Transverse colon (tissue), 4 donors: ENCODE data around the gene IPPK. TPM values are rescaled to one million over a fixed set of nuclear protein-coding genes. Genes with fewer than 3 reads are reported as not detected.

Experiments used
- DNase-seq: peaks from one replicate; pipeline ENCODE4 v3.0.0-alpha.2; 2019
- H3K27ac ChIP-seq, 4 donors: fragments of 200-600 bp; sonication (generic); 2 replicates each; pipeline ENCODE4 v1.5.1; 2016 to 2018; ENCODE audit warnings: inconsistent platforms in 4 of 4
- H3K27me3 ChIP-seq: fragments of 200-600 bp; sonication (generic); 2 replicates; pipeline ENCODE4 v1.5.1; 2017; ENCODE audit warnings: inconsistent platforms
- H3K36me3 ChIP-seq, 4 donors: fragments of 200-600 bp; sonication (generic); 2 replicates each; pipeline ENCODE4 v1.5.1; 2017 to 2019; ENCODE audit warnings: inconsistent platforms in 4 of 4
- H3K4me1 ChIP-seq, 4 donors: fragments of 200-600 bp; sonication (generic); 2 replicates each; pipeline ENCODE4 v1.5.1; 2017 to 2020; ENCODE audit warnings: inconsistent platforms in 4 of 4
- H3K4me3 ChIP-seq, 4 donors: fragments of 200-600 bp; sonication (generic); 1 replicate in 1 of 4; 2 replicates in 3 of 4; pipeline versions ENCODE4 v1.5.1 to v1.6.1; 2017 to 2019; ENCODE audit warnings: inconsistent platforms in 4 of 4
- H3K9me3 ChIP-seq, 2 donors: fragments of 200-600 bp; sonication (generic); 2 replicates each; pipeline ENCODE4 v1.5.1; 2017 to 2019; ENCODE audit warnings: inconsistent platforms in 2 of 2
- EP300 ChIP-seq: sonication (generic); formaldehyde crosslinking; IDR thresholded peaks from one replicate; pipeline ENCODE4 v1.6.1; 2017; ENCODE audit warnings: antibody characterized with exemption, low read depth
- POLR2A ChIP-seq: fragments of 450-650 bp; IDR thresholded peaks from one replicate; pipeline ENCODE4 v1.6.1; 2016; ENCODE audit warnings: antibody characterized with exemption, mild to moderate bottlenecking, moderate library complexity
- POLR2AphosphoS5 ChIP-seq, 3 donors: sonication (generic); formaldehyde crosslinking; IDR thresholded peaks; one replicate each; pipeline ENCODE4 v1.6.1; 2016; ENCODE audit warnings: antibody characterized with exemption in 3 of 3
- WGBS, 2 donors: methylation state at CpG; one replicate each; pipeline ENCODE4 v1.1.5; 2018; ENCODE audit warnings: low coverage in 1 of 2; 5-methylcytosine and 5-hydroxymethylcytosine counted together
- in situ Hi-C, 4 donors: fragments of 200-750 bp; cut with MboI; loops; one replicate each; pipeline versions ENCODE4 v1.15.0 to v1.15.1; 2017; ENCODE audit warnings: low sequenced_read_pairs in 3 of 4, low pct_ligation_motif_present in 1 of 4, low pct_unique_long_range_greater_than_20kb in 1 of 4
- intact Hi-C: fragments of 100-400 bp; cut with DNase I; formaldehyde crosslinking; loops from one replicate; pipeline ENCODE4 v1.15.1; 2023; ENCODE audit warnings: low total_unique reads
- total RNA-seq, 4 donors: library from RNA; depleted of rRNA; stranded (reverse); fragments of >200 nt; gene quantifications; one replicate each; pipeline ENCODE4 v1.1.0, GENCODE V29; 2016
- TF ChIP-seq, protein P1 (sequence below), 5 experiments: fragments of 200-600 bp in 3 of 5; fragments of 450-650 bp in 2 of 5; sonication (generic) in 3 of 5; IDR thresholded peaks; 1 replicate in 2 of 5; 2 replicates in 3 of 5; pipeline ENCODE4 v1.5.1; 2016 to 2017; ENCODE audit warnings: antibody characterized with exemption in 5 of 5, inconsistent platforms in 3 of 5, mild to moderate bottlenecking in 2 of 5, moderate library complexity in 1 of 5

Gene IPPK
- total RNA-seq, 4 donors from 2014 or later, result 6.2 to 12.2 (median 10.1) TPM

DNA sequence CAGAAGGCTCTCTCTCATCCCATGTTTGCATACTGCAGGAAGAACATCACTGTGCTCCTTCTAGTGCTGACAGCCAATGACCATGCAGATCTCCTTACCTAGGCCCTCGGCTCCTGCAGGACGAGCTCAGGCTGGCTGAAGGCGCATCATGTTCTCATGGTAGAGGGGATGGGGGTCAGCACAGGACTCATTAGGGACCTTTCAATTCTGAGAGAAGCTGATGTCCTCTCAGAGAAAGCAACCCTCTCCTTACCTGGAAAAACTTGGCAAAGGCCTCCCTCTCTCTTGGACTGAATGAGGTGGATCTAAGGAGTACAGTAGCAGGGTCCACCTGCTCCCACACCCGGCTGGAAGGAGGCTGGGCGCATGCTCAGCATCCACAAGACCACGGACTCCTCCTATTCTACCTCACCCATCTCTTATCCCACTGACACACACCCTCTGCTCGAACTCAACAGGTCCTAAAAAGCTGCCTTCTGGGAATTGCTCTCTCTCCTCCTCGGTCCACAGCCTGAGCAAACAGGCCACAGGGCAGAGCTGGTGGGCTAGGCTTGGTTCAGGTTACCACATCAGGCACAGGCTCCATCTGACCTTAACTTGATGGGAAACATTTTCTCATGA, 2.9 kb downstream of the IPPK start:
- Histone ChIP-seq H3K4me1 (peaks cover 4 to 24% (median 15%) of the 10 kb centered on the region in 4 donors), H3K4me3 (no peak overlapping the region), H3K36me3 (no peaks in the 10 kb centered on the region), H3K27ac (no peak overlapping the region), H3K9me3 (no peaks in the 10 kb centered on the region), H3K27me3 (no peaks in the 10 kb centered on the region)
- in situ Hi-C loops, result no loop called here
- WGBS, 2 donors, result 84 to 87% methylated on average over 4 to 8 of the region's 8 CpGs
- intact Hi-C loops, result no loop called here
- no peak for TF ChIP-seq POLR2A
- TF ChIP-seq, protein P1, sequence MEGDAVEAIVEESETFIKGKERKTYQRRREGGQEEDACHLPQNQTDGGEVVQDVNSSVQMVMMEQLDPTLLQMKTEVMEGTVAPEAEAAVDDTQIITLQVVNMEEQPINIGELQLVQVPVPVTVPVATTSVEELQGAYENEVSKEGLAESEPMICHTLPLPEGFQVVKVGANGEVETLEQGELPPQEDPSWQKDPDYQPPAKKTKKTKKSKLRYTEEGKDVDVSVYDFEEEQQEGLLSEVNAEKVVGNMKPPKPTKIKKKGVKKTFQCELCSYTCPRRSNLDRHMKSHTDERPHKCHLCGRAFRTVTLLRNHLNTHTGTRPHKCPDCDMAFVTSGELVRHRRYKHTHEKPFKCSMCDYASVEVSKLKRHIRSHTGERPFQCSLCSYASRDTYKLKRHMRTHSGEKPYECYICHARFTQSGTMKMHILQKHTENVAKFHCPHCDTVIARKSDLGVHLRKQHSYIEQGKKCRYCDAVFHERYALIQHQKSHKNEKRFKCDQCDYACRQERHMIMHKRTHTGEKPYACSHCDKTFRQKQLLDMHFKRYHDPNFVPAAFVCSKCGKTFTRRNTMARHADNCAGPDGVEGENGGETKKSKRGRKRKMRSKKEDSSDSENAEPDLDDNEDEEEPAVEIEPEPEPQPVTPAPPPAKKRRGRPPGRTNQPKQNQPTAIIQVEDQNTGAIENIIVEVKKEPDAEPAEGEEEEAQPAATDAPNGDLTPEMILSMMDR (IDR thresholded peaks at IDR 0.05), result no peak
- no peak for TF ChIP-seq POLR2AphosphoS5 (IDR thresholded peaks at IDR 0.05)
- TF ChIP-seq EP300, result no peak
- no peak for DNase-seq

DNA sequence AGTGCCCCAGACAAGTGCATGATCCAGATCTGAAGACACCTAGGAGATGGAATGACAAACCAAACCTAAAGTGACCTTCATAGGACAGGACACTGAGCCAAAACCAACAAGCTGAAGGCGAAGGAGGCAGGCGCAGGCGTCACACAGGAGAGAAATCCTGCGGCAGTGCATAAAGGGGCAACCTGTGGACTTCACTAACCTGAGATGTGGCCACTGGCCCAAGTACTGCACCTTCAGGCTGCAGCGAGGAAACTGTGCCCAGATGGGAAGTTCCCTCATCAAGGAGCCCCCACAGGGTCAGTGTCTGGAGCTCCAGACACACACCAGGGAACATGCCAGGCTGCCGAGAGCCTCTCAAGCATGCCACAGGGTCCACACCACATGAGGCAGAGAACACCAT, 3.7 kb downstream of the IPPK start:
- H3K27ac ChIP-seq, result no peak overlapping the region
- TF ChIP-seq POLR2A (no peak), POLR2AphosphoS5 (IDR thresholded peaks at IDR 0.05) (no peak), EP300 (no peak)
- TF ChIP-seq, protein P1 (IDR thresholded peaks at IDR 0.05), result no peak
- no peaks in the 10 kb centered on the region for H3K9me3 ChIP-seq
- in situ Hi-C loops, result no loop called here
- H3K36me3 ChIP-seq, result no peaks in the 10 kb centered on the region
- no peak overlapping the region for H3K4me3 ChIP-seq
- WGBS, 2 donors, result 87% methylated on average over 6 of the region's 6 CpGs; no CpG with 5 or more reads in 1 of the 2 donors
- peaks cover 2 to 20% (median 11%) of the 10 kb centered on the region in 4 donors for H3K4me1 ChIP-seq
- no peaks in the 10 kb centered on the region for H3K27me3 ChIP-seq
- intact Hi-C loops, result no loop called here
- DNase-seq, result no peak

DNA sequence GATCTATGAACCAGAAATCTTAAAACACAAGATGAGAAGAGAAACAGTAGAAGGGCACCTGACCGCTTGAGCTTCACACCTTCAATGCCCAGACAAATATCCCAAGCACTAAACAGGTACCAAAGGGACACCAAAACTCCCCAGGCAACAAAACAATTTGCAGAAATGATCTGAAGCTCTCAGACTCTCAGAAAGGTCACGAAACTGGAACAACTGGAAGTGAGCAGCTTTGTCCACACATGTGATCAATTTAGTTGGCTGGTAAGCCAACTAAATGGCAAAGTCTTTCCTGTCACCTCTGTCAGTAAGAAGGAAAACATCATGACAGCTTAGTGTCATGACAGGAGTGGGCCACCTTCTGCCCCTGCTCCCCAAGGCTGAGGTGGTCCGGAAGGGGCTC, 4.1 kb downstream of the IPPK start:
- peaks cover 0 to 16% (median 7%) of the 10 kb centered on the region in 4 donors for H3K4me1 ChIP-seq
- intact Hi-C loops, result no loop called here
- in situ Hi-C loops, result no loop called here
- no peak overlapping the region for H3K27ac ChIP-seq
- TF ChIP-seq EP300, result no peak
- TF ChIP-seq POLR2A, result no peak
- TF ChIP-seq POLR2AphosphoS5 (IDR thresholded peaks at IDR 0.05), result no peak
- TF ChIP-seq, protein P1 (IDR thresholded peaks at IDR 0.05), result no peak
- H3K9me3 ChIP-seq, result no peaks in the 10 kb centered on the region
- no peak for DNase-seq
- no peak overlapping the region for H3K4me3 ChIP-seq
- no peaks in the 10 kb centered on the region for H3K27me3 ChIP-seq
- 91 to 100% methylated on average over 1 to 3 of the region's 3 CpGs for WGBS, 2 donors
- no peaks in the 10 kb centered on the region for H3K36me3 ChIP-seq

DNA sequence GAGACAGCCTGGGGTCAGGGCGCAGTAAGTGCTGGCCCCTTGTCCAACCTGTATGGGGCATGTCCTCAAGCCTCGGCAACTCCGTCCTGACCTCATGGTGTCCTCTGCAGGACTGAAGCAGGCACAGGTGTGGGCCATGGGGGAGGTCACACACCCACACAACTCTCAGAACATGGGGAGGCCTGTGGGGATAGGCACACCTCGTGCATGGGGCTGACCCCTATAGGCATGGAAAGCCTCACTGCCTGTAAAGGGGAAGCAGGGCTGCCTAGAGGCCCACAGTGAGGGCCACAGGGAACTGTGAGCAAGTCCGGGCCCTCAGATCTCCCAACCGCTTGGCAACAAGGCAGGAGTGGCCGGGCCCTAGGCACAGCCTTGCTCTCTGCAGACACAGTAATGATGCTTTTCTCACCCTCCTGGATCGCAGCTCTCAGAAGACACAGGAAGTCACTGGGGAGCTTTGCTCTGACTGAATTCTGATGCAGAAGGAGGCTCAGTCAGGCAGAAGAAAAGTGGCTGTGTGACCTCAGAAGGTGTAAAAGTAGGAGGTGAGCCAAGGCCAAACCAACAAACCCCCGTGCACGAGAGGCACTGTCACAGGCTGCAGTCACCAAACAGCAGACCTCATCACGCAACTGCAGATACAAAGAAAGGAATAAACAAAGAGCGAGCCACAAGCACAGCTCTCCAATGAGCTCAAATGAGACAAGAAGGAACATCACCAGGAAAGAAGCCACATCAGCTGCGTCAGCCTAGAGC, 5.4 kb downstream of the IPPK start:
- intact Hi-C loops, result no loop called here
- in situ Hi-C loops, result no loop called here
- DNase-seq, result no peak
- Histone ChIP-seq H3K27me3 (no peaks in the 10 kb centered on the region), H3K4me1 (peaks cover 0 to 12% (median 6%) of the 10 kb centered on the region in 4 donors), H3K4me3 (no peak overlapping the region), H3K9me3 (no peaks in the 10 kb centered on the region), H3K36me3 (no peaks in the 10 kb centered on the region), H3K27ac (no peak overlapping the region)
- 50 to 83% methylated on average over 2 to 13 of the region's 13 CpGs for WGBS, 2 donors
- no peak for TF ChIP-seq EP300
